ENCODE results near the gene CFAP210.

- no peak for TF ChIP-seq ZNF292 (tag by site-specific recombination; IDR thresholded peaks at IDR 0.05; ENCODE audit: borderline replicate concordance, low read depth)
- TF ChIP-seq ZNF830 (tag by site-specific recombination; IDR thresholded peaks at IDR 0.05; ENCODE audit: low read depth), result no peak
- no peak for TF ChIP-seq CTCF (tag by site-specific recombination; IDR thresholded peaks at IDR 0.05)
- TF ChIP-seq SP2 (tag by site-specific recombination; IDR thresholded peaks at IDR 0.05), result no peak
- no peak for TF ChIP-seq TRIM28 (IDR thresholded peaks at IDR 0.05; ENCODE audit: borderline replicate concordance, low read length)
- TF ChIP-seq ZNF549 (tag by site-specific recombination; IDR thresholded peaks at IDR 0.05), result no peak
- TF ChIP-seq ZNF670 (tag by site-specific recombination; IDR thresholded peaks at IDR 0.05; ENCODE audit: low read depth), result no peak
- TF ChIP-seq ZSCAN18 (tag by site-specific recombination; IDR thresholded peaks at IDR 0.05), result no peak
- no peak for TF ChIP-seq ZNF560 (tag by site-specific recombination; IDR thresholded peaks at IDR 0.05; ENCODE audit: borderline replicate concordance)
- no peak for TF ChIP-seq ZNF449 (tag by site-specific recombination; IDR thresholded peaks at IDR 0.05)
Observed at GRCh38 chr2:169659320-169659719, 34.9 kb downstream of the CFAP210 start.

Measured in HEK293 (cell line).